MM.1S (cell line): Measurements from ENCODE around the gene GALNT8.

Experiments used
- EZH2 ChIP-seq: fragments of 300-600 bp; sonication (generic); optimal IDR thresholded peaks from 2 replicates; pipeline ENCODE3; 2017; ENCODE audit warnings: low read depth, mild to moderate bottlenecking, antibody characterized with exemption, low read length, mixed read lengths
- EZH2phosphoT487 ChIP-seq: fragments of 300-600 bp; sonication (generic); IDR thresholded peaks from 2 replicates; pipeline ENCODE4 v1.6.1; 2018; ENCODE audit warnings: antibody characterized with exemption, low read length
- TF ChIP-seq, protein P1 (sequence below): fragments of 300-600 bp; sonication (generic); IDR thresholded peaks from 2 replicates; pipeline ENCODE4 v1.5.1; 2016; ENCODE audit warnings: antibody characterized with exemption, low read length, mixed read lengths

DNA sequence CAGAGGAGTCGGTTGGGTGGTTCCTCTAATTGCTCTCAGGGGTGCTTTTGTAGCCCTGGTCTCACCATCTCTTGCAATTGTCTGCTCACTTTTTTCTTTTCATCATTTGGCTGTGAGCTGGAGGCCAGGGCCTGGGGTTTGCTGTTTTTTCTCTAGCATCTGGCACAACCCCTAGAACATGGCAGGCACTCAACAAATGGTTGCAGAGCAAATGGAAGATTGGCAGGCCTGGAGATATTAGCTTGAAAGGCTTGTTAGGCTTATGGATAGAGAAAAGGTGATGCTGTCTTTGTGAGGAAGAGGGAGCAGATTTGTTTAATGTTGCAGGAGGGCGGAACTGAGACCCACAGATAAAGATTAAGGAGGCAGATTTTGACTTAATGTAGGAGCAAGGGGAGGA lies 47.0 kb downstream of the GALNT8 start:
- TF ChIP-seq, protein P1, sequence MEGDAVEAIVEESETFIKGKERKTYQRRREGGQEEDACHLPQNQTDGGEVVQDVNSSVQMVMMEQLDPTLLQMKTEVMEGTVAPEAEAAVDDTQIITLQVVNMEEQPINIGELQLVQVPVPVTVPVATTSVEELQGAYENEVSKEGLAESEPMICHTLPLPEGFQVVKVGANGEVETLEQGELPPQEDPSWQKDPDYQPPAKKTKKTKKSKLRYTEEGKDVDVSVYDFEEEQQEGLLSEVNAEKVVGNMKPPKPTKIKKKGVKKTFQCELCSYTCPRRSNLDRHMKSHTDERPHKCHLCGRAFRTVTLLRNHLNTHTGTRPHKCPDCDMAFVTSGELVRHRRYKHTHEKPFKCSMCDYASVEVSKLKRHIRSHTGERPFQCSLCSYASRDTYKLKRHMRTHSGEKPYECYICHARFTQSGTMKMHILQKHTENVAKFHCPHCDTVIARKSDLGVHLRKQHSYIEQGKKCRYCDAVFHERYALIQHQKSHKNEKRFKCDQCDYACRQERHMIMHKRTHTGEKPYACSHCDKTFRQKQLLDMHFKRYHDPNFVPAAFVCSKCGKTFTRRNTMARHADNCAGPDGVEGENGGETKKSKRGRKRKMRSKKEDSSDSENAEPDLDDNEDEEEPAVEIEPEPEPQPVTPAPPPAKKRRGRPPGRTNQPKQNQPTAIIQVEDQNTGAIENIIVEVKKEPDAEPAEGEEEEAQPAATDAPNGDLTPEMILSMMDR = no peak
- no peak for TF ChIP-seq EZH2
- TF ChIP-seq EZH2phosphoT487 = no peak
